ENCODE data around the gene MPP3. TPM values are rescaled to one million over a fixed set of nuclear protein-coding genes. Genes with fewer than 3 reads are reported as not detected.

The MPP3 gene
- total RNA-seq, 1 experiment from 2014 or later, result 19.5 TPM

GRCh38 chr17:43854498-43854897, 21.6 kb upstream of the MPP3 start:
- CTCF ChIA-PET, result interaction anchor here (2.1 kb wide), 1 partner anchor 8 kb away, joined by 15 read pairs; the partner anchor contains the start of gene CD300LG
- H3K27me3 ChIP-seq (ENCODE audit: insufficient read depth, low read length), result no peaks in the 10 kb centered on the region

More at GRCh38 chr17:43854498-43854897, 21.6 kb upstream of the MPP3 start:
- Histone ChIP-seq H3K79me2 (ENCODE audit: insufficient read depth, low read length) (no peaks in the 10 kb centered on the region), H4K20me1 (ENCODE audit: insufficient read depth) (no peaks in the 10 kb centered on the region), H3K9me2 (ENCODE audit: insufficient read depth) (no peaks in the 10 kb centered on the region), H3K36me3 (ENCODE audit: control insufficient read depth in 1 of 2, insufficient read depth in 2 of 2, low read length in 2 of 2) (no peaks in the 10 kb centered on the region), H3K9me3 (ENCODE audit: control insufficient read depth in 1 of 2, insufficient read depth in 1 of 2, low read depth in 1 of 2, low read length in 2 of 2) (no peaks in the 10 kb centered on the region), H2AFZ (ENCODE audit: low read depth, low read length, poor library complexity, severe bottlenecking) (no peak overlapping the region), H3K4me3 (replicated peaks in 1 of 2; ENCODE audit: low read depth in 1 of 2, low read length in 2 of 2) (no peak overlapping the region), H3K4me2 (ENCODE audit: low read length) (no peak overlapping the region), H3K4me1 (ENCODE audit: control insufficient read depth in 1 of 2, insufficient read depth in 2 of 2, low read length in 2 of 2) (no peaks in the 10 kb centered on the region), H3K27ac (ENCODE audit: low read depth, low read length) (no peak overlapping the region), H3K9ac (ENCODE audit: low read length) (no peak overlapping the region)
- ATAC-seq (no peak), DNase-seq (ENCODE audit: low read depth, low spot score) (no peak)
- BruUV-seq (replicated peaks), result no TSS peak
- ChIA-PET POLR2A (no interaction called here), RAD21 (ENCODE audit: low non-redundant PET in 1 of 2, low total read pairs in 2 of 2, uncharacterized antibody in 2 of 2, unreplicated experiment in 2 of 2) (no interaction called here)
- TF ChIP-seq, protein P1, sequence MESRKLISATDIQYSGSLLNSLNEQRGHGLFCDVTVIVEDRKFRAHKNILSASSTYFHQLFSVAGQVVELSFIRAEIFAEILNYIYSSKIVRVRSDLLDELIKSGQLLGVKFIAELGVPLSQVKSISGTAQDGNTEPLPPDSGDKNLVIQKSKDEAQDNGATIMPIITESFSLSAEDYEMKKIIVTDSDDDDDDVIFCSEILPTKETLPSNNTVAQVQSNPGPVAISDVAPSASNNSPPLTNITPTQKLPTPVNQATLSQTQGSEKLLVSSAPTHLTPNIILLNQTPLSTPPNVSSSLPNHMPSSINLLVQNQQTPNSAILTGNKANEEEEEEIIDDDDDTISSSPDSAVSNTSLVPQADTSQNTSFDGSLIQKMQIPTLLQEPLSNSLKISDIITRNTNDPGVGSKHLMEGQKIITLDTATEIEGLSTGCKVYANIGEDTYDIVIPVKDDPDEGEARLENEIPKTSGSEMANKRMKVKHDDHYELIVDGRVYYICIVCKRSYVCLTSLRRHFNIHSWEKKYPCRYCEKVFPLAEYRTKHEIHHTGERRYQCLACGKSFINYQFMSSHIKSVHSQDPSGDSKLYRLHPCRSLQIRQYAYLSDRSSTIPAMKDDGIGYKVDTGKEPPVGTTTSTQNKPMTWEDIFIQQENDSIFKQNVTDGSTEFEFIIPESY (IDR thresholded peaks at IDR 0.05; ENCODE audit: extremely low read depth, insufficient replicate concordance, low read length), result no peak
- no peak for TF ChIP-seq RAD21 (IDR thresholded peaks at IDR 0.05; ENCODE audit: low read depth)
- no peak for TF ChIP-seq EGR1 (IDR thresholded peaks at IDR 0.05; ENCODE audit: low read depth)
- TF ChIP-seq CEBPB (IDR thresholded peaks at IDR 0.05; ENCODE audit: low read depth), result no peak
- no peak for TF ChIP-seq CTCF (IDR thresholded peaks at IDR 0.05 in 2 of 3, conservative IDR thresholded peaks at IDR 0.05 in 1 of 3; ENCODE audit: borderline replicate concordance in 1 of 3, insufficient read depth in 1 of 3, low read depth in 2 of 3, low read length in 2 of 3)
- TF ChIP-seq EZH2 (IDR thresholded peaks at IDR 0.05), result no peak
- no peak for TF ChIP-seq JUND (IDR thresholded peaks at IDR 0.05)
- no peak for TF ChIP-seq REST (IDR thresholded peaks at IDR 0.05; ENCODE audit: low read depth)
- TF ChIP-seq ELF1 (IDR thresholded peaks at IDR 0.05; ENCODE audit: borderline replicate concordance, low read depth), result no peak
- TF ChIP-seq, protein P2, sequence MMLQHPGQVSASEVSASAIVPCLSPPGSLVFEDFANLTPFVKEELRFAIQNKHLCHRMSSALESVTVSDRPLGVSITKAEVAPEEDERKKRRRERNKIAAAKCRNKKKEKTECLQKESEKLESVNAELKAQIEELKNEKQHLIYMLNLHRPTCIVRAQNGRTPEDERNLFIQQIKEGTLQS (IDR thresholded peaks at IDR 0.05), result no peak
- TF ChIP-seq, protein P3, sequence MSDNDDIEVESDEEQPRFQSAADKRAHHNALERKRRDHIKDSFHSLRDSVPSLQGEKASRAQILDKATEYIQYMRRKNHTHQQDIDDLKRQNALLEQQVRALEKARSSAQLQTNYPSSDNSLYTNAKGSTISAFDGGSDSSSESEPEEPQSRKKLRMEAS (IDR thresholded peaks at IDR 0.05), result no peak
- intact Hi-C loops (cut with micrococcal nuclease), result no loop called here
